C4-2B (cell line): ENCODE results near the gene TEX35.

ENCODE experiments used
- H3K27ac ChIP-seq: fragments of 450-650 bp; 2 replicates; pipeline ENCODE4 v1.5.1; 2017
- CTCF ChIP-seq: fragments of 450-650 bp; conservative IDR thresholded peaks from 2 replicates; pipeline ENCODE4 v1.5.1; 2017; ENCODE audit warnings: mild to moderate bottlenecking
- ZFX ChIP-seq: fragments of 450-650 bp; IDR thresholded peaks from 2 replicates; pipeline ENCODE4 v1.6.1; 2017

The TEX35 gene

GRCh38 chr1:178520803-178521202 is 7.9 kb downstream of the TEX35 start:
- H3K27ac ChIP-seq: no peak overlapping the region
- TF ChIP-seq CTCF (no peak), ZFX (no peak)

DNA sequence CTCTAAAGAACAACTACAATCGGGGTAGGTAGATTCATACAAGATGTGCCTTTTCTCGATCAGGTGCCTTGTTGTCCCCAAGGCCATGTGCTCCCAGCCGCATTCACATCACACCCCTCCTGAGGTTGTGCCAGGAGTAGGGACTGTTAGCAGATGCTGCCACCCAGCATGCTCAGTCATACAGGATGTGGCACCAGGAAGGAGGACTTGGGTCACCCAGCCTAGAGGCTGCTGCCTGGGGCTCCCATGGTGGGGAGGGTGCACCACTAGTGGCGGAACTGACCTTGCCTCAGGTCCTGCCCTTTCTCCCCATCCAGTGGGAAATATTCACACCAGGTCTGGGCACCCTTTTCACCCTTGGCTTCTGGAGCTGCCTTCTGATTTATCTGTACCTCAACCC is 8.3 kb downstream of the TEX35 start:
- no peak for TF ChIP-seq CTCF
- TF ChIP-seq ZFX: no peak
- H3K27ac ChIP-seq: no peak overlapping the region

DNA sequence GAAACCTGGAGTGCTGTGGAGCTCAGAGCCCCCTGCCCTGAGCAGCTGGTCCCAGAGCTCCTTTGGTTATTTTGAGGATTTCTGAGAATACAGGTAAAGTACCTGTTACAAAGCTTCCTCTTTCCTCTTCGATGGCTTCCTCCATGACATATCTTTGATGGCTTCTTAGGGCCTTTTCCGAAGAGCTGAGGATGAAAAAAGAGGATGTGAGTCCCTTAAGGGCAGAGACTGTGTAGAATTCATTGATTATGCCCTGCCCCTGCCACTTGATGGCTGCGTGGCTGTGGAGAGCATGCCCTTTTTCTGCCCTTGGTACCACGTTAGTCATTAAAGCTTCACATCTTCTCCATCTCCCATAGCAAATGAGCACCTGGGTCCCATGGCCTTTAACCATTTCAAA is 14.2 kb downstream of the TEX35 start:
- no peak overlapping the region for H3K27ac ChIP-seq
- TF ChIP-seq ZFX: no peak
- TF ChIP-seq CTCF: no peak

GRCh38 chr1:178528228-178528952 is 15.5 kb downstream of the TEX35 start:
- no peak overlapping the region for H3K27ac ChIP-seq

GRCh38 chr1:178528953-178529335 is 16.0 kb downstream of the TEX35 start:
- no peak overlapping the region for H3K27ac ChIP-seq
- TF ChIP-seq ZFX: no peak
- no peak for TF ChIP-seq CTCF

More at GRCh38 chr1:178528228-178528952, 15.5 kb downstream of the TEX35 start:
- TF ChIP-seq ZFX (no peak), CTCF (no peak)

DNA sequence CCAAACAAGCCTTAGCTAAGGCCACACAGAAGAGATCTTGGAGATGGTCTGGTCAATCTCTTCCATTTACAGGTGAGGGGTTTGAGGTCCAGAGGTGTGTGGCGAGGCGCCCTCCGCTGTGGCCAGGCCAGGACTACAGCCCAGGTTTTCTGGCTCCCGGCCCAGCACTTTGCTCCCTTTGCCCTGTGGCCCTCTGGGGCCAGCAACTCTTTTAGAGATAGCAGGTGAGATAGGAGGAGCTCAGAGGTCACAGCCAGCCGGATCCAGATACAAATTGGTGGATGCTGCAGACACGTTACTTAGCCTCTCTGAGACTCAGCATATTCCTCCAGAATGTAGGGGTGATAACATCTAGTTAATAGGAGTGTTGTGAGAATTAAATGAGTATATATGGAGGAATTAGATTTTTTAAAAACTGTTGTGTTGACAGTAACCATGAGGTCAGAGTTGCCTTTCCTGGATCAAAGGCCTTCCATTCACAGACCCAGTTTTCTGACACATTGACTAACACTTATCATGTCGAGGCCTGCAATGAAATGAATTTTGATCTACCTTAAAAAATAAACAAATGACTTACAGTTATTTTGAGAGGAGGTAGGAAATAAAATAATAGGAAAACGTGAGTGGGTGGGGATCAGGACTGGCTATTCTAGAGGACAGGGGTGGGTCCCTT is 16.6 kb downstream of the TEX35 start:
- TF ChIP-seq CTCF (no peak), ZFX (no peak)
- no peak overlapping the region for H3K27ac ChIP-seq

DNA sequence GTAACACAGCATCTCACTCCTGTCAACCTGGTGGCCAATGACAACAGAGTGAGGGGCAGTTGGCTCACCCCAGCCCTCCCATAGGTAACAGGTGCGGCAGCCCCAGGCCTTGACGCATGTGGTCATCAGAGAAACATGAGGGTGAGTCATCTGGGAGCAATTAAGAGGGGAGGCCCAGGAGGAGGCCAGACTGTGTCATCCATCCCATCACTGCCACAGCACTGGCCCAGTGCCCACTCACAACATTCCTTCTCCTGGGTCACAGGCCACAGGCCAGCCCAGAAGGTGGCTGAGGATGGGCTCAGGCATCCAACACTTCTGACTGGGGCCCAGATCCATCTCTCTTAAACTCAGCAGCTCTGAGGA is 17.1 kb downstream of the TEX35 start:
- H3K27ac ChIP-seq: no peak overlapping the region
- TF ChIP-seq CTCF (no peak), ZFX (no peak)
